Neutrophil (primary cell): ENCODE data around the gene HBQ1.
"Not testable (repeated sequence)": the region's sequence is repeated elsewhere in the genome, so short reads cannot be mapped to it uniquely, and the experiment has no call there.

Source experiments
- H3K27ac ChIP-seq: fragments of 200-600 bp; sonication (generic); 2 replicates; pipeline ENCODE4 v1.5.1; 2016; ENCODE audit warnings: mild to moderate bottlenecking, moderate library complexity
- H3K27me3 ChIP-seq: fragments of 200-600 bp; sonication (generic); 2 replicates; pipeline ENCODE4 v1.6.0; 2016; ENCODE audit warnings: mild to moderate bottlenecking
- H3K36me3 ChIP-seq: fragments of 200-600 bp; sonication (generic); 2 replicates; pipeline ENCODE4 v1.5.1; 2017
- H3K4me1 ChIP-seq, 2 experiments: fragments of 200-600 bp in 1 of 2; sonication (generic) in 1 of 2; 1 replicate in 1 of 2; 2 replicates in 1 of 2; pipeline versions ENCODE4 v1.5.1 to v1.6.1; 2013 to 2016; ENCODE audit warnings: low read depth in 1 of 2, low read length in 1 of 2, mild to moderate bottlenecking in 1 of 2, moderate library complexity in 1 of 2; ENCODE audit not compliant: control insufficient read depth in 1 of 2, insufficient read depth in 1 of 2
- H3K4me3 ChIP-seq, 2 experiments: fragments of 200-600 bp in 1 of 2; sonication (generic) in 1 of 2; 1 replicate in 1 of 2; 2 replicates in 1 of 2; pipeline ENCODE4 v1.5.1; 2013 to 2016; ENCODE audit warnings: low read depth in 1 of 2, low read length in 1 of 2, mild to moderate bottlenecking in 1 of 2, moderate library complexity in 1 of 2
- H3K9me3 ChIP-seq: fragments of 200-600 bp; sonication (generic); 2 replicates; pipeline ENCODE4 v1.5.1; 2016
- CTCF ChIP-seq: fragments of 200-600 bp; sonication (generic); IDR thresholded peaks from 2 replicates; pipeline ENCODE4 v1.5.1; 2016; ENCODE audit warnings: antibody characterized with exemption

Gene HBQ1

GRCh38 chr16:155031-155398, 25.2 kb upstream of the HBQ1 start:
- no peak for TF ChIP-seq CTCF
- peak overlapping the region in 1 of 2 experiments; percentile 34 for H3K4me3 ChIP-seq
- H3K27ac ChIP-seq: no peak overlapping the region
- no peaks in the 10 kb centered on the region for H3K36me3 ChIP-seq
- peaks cover 84% of the 10 kb centered on the region for H3K27me3 ChIP-seq
- H3K4me1 ChIP-seq: peaks cover 7 to 8% of the 10 kb centered on the region in 2 experiments
- no peaks in the 10 kb centered on the region for H3K9me3 ChIP-seq

GRCh38 chr16:159136-159849, 21.0 kb upstream of the HBQ1 start:
- no peaks in the 10 kb centered on the region for H3K9me3 ChIP-seq
- TF ChIP-seq CTCF: no peak
- no peaks in the 10 kb centered on the region for H3K36me3 ChIP-seq
- no peak overlapping the region for H3K4me3 ChIP-seq
- peaks cover 6% of the 10 kb centered on the region in 2 experiments for H3K4me1 ChIP-seq
- no peak overlapping the region for H3K27ac ChIP-seq
- H3K27me3 ChIP-seq: peaks cover 88% of the 10 kb centered on the region

- not testable (repeated sequence) for H3K27ac ChIP-seq, H3K4me3 ChIP-seq, H3K36me3 ChIP-seq, H3K4me1 ChIP-seq, H3K9me3 ChIP-seq
- H3K27me3 ChIP-seq: peaks cover 83% of the 10 kb centered on the region
These were observed 20.0 kb upstream of the HBQ1 start for GRCh38 chr16:160242-160641.

GRCh38 chr16:160691-161190, 19.5 kb upstream of the HBQ1 start:
- Histone ChIP-seq H3K9me3 (no peaks in the 10 kb centered on the region), H3K27ac (no peak overlapping the region), H3K4me1 (peaks cover 5 to 6% of the 10 kb centered on the region in 2 experiments), H3K36me3 (no peaks in the 10 kb centered on the region), H3K4me3 (no peak overlapping the region), H3K27me3 (peaks cover 83% of the 10 kb centered on the region)
- TF ChIP-seq CTCF: no peak

GRCh38 chr16:162271-162991, 17.8 kb upstream of the HBQ1 start:
- Histone ChIP-seq H3K4me3 (no peak overlapping the region), H3K9me3 (no peaks in the 10 kb centered on the region), H3K36me3 (no peaks in the 10 kb centered on the region), H3K27ac (no peak overlapping the region), H3K4me1 (peaks cover 5 to 6% of the 10 kb centered on the region in 2 experiments), H3K27me3 (peaks cover 83% of the 10 kb centered on the region)
- no peak for TF ChIP-seq CTCF

- H3K9me3 ChIP-seq, H3K4me1 ChIP-seq, H3K27ac ChIP-seq, H3K36me3 ChIP-seq, H3K4me3 ChIP-seq: not testable (repeated sequence)
- H3K27me3 ChIP-seq: peaks cover 83% of the 10 kb centered on the region
These were observed 17.1 kb upstream of the HBQ1 start for GRCh38 chr16:163139-163538.

- H3K27ac ChIP-seq, H3K9me3 ChIP-seq, H3K36me3 ChIP-seq, H3K4me1 ChIP-seq, H3K4me3 ChIP-seq: not testable (repeated sequence)
- H3K27me3 ChIP-seq: peaks cover 84% of the 10 kb centered on the region
These were observed 16.6 kb upstream of the HBQ1 start for GRCh38 chr16:163696-164095.

- H3K9me3 ChIP-seq, H3K27ac ChIP-seq, H3K36me3 ChIP-seq, H3K4me3 ChIP-seq, H3K4me1 ChIP-seq: not testable (repeated sequence)
- H3K27me3 ChIP-seq: peaks cover 86% of the 10 kb centered on the region
These were observed 16.0 kb upstream of the HBQ1 start for GRCh38 chr16:164134-164823.
